RWPE1 (cell line): ENCODE results near the gene HNF1A.

Experiments
- CTCF ChIA-PET: fragments of 350-600 bp; sonication (Branson Sonifier 250); formaldehyde crosslinking; extraction: SDS; loops from one replicate; lab custom pipeline; 2021; lab: Yijun Ruan, JAX
- POLR2A ChIA-PET: fragments of 400-600 bp; formaldehyde crosslinking; extraction: SDS; loops from one replicate; lab custom pipeline; 2020; ENCODE audit warnings: antibody characterized with exemption; ENCODE audit not compliant: low non-redundant PET; lab: Yijun Ruan, JAX
- DNase-seq: peaks from one replicate; pipeline ENCODE4 v3.0.0; 2012; ENCODE audit warnings: low spot score
- H3K27ac ChIP-seq: fragments of 450-650 bp; 2 replicates; pipeline ENCODE4 v1.5.1; 2017
- TF ChIP-seq, protein P1 (sequence below): fragments of 450-650 bp; conservative IDR thresholded peaks from 2 replicates; pipeline ENCODE4 v1.5.1; 2017; ENCODE audit warnings: low read depth, mild to moderate bottlenecking

Gene HNF1A

DNA sequence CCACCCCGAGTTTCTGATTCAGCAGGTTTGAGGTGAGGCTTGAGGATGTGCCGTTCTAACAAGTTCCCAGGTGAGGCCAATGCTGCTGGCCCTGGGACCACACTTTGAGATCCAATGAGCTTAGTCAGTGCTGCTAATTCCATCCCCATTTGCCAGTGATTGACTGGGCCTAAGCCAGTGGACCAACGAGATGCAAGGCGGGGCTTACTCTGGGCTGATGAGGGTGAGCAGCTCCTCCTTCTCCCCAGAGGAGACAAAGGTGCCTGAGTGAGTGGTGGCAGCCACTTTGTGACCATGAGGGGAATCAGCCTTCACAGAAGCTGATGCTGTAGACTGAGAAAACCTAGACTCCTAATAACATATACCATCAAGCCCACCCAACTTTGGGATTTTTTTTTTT is 23.1 kb upstream of the HNF1A start:
- POLR2A ChIA-PET, result no interaction called here
- peak; percentile 41 for DNase-seq
- H3K27ac ChIP-seq, result no peak overlapping the region
- TF ChIP-seq, protein P1, sequence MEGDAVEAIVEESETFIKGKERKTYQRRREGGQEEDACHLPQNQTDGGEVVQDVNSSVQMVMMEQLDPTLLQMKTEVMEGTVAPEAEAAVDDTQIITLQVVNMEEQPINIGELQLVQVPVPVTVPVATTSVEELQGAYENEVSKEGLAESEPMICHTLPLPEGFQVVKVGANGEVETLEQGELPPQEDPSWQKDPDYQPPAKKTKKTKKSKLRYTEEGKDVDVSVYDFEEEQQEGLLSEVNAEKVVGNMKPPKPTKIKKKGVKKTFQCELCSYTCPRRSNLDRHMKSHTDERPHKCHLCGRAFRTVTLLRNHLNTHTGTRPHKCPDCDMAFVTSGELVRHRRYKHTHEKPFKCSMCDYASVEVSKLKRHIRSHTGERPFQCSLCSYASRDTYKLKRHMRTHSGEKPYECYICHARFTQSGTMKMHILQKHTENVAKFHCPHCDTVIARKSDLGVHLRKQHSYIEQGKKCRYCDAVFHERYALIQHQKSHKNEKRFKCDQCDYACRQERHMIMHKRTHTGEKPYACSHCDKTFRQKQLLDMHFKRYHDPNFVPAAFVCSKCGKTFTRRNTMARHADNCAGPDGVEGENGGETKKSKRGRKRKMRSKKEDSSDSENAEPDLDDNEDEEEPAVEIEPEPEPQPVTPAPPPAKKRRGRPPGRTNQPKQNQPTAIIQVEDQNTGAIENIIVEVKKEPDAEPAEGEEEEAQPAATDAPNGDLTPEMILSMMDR, result no peak
- CTCF ChIA-PET, result interaction anchor here (0.6 kb wide), 2 partner anchors 8 to 653 kb away, joined by 3 to 8 read pairs; partner anchors contain the start of gene SIRT4

DNA sequence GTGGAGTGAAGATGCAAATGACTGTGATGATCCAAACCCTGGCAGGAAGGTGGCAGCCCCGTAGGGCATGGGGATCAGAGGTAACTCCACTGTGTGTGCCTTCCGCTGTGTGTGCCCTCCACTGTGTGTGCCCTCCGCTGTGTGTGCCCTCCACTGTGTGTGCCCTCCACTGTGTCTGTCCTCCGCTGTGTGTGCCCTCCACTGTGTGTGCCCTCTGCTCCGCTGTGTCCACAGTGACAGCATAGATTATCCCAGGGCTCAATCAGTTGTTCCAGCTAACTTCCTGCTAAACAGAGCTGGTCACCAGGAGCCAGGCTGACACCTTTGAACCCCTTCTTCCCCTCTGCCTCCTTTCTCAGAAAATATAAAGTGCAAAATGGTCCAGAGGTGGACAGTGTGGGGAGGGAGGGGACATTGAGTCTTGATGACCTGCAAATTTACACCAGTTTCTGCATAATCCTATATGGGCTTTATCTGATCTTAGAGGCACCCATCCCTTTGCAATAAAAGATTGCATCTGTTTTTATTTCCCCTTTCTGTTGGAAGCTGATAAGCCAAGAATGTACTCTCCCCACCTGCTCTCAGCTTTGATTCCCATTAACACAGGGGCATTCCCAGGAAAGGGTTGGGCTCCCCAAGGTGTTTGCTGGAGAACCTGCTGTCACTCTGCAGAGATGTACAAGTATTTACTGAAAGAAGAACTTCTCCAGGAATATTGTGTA is 21.6 kb upstream of the HNF1A start:
- ChIA-PET POLR2A (no interaction called here), CTCF (interaction anchor here (0.5 to 0.6 kb wide), 2 partner anchors 28 to 43 kb away, joined by 3 to 7 read pairs; no protein-coding TSS in a partner anchor)
- no peak for DNase-seq
- TF ChIP-seq, protein P1, result no peak
- H3K27ac ChIP-seq, result no peak overlapping the region

DNA sequence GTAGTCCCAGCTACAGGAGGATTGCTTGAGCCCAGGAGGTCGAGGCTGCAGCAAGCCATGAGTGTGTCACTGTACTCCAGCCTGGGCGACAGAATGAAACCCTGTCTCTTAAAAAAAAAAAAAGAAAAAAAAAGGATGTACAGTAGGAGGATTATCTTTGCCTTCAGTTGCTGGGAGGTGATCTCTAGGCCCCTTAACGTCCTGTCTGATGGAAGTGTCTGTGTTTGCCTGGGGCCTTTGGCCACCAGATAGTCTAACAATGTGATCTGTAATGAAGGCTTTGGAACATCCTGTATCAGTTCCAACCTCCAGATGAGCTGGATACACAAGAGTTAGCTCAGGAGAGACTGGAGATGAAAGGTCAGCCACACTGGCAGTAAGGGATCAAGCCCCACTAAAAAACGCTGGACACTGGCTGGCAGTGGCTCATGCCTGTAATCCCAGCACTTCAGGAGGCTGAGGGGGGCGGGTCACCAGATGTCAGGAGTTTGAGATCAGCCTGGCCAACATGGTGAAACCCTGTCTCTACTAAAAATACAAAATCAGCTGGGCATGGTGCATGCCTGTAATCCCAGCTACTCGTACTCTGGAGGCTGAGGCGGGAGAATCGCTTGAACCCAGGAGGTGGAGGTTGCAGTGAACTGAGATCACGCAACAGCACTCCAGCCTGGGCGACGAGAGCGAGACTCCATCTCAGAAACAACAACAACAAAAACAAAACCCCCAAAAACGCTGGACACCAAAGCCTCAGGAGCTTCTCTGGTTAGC is 19.0 kb upstream of the HNF1A start:
- no peak for DNase-seq
- CTCF ChIA-PET, result interaction anchor here (1.7 kb wide), 1 partner anchor 12 kb away, joined by 9 read pairs; no protein-coding TSS in a partner anchor
- no peak overlapping the region for H3K27ac ChIP-seq
- TF ChIP-seq, protein P1, result no peak
- POLR2A ChIA-PET, result no interaction called here

DNA sequence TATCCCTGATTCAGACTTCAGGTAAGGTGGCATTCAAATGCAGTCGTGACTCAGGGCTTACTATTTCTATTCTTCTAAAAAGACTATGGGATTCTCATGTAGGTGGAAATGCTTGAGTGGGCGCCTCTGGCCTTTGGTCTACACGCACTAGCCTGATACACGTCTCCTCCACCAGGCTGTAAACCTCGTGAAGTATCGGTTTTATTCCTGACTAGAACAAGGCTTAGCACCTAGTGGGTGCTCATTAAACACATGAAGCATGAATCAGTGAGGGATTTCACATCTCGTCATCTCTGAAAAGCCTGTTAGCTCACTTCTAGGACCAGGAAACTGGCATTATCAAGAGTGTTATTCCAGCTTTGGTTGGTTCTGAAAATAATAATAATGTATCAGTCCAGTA is 17.7 kb upstream of the HNF1A start:
- ChIA-PET CTCF (interaction anchor here (1.0 kb wide), 1 partner anchor 11 kb away, joined by 4 read pairs; no protein-coding TSS in a partner anchor), POLR2A (no interaction called here)
- no peak for DNase-seq
- TF ChIP-seq, protein P1, result no peak
- H3K27ac ChIP-seq, result no peak overlapping the region

DNA sequence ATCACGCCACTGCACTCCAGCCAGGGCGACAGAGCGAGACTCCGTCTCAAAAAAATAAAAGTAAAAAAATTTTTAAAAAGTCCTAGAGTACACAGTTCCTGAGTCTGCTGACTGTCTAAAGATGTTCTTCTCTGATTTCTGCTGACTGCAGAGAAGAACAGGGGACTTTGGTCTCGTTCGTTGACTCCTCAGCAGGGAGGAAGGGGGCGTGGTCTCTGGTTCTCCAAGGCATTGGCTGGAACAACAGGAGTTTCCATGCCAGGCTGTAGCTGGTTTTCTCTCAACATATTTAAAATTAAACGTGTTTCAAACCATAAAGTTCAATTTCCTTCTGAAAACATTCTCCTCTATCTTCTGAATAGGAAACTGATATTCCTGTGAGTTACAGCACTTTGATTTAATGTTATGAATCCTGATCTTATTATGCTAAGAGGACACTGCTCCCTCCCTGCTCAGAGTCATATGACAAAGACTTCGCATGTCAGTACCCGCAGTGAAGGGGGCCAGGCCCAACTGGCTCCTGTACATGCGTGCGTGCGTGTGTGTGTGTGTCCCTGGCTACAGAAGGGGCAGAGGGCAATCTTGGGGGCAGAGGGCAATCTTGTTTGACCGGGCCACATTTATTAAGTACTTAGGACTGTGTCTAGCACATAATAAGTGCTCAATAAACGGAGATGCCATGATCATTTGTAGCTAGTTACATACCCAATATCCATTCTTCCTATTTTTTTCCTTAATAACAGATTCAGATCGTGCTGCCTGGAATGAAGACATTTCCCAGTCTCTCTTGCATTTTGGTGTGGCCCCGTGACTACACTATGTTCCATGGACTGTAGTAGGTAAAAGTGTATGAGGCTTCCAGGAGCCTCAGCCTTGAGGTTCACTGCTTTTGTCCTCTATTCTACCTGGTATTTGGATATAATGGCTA is 16.5 kb upstream of the HNF1A start:
- CTCF ChIA-PET, result interaction anchor here (0.9 to 1.9 kb wide), 4 partner anchors 10 to 199 kb away, joined by 3 to 9 read pairs (median 5); no protein-coding TSS in a partner anchor
- POLR2A ChIA-PET, result no interaction called here
- DNase-seq, result no peak
- H3K27ac ChIP-seq, result no peak overlapping the region
- TF ChIP-seq, protein P1, result no peak
